ENCODE results near the gene ZNF423.

GRCh38 chr16:49623501-49624266, 232.2 kb downstream of the ZNF423 start:
- TF ChIP-seq CTCF (IDR thresholded peaks at IDR 0.05) (no peak), POLR2A (IDR thresholded peaks at IDR 0.05) (no peak)

All from Peyer's patch (tissue), 4 donors.